Testis (tissue), 2 donors: ENCODE data around the gene LONRF2.

Source experiments
- POLR2A ChIP-seq: fragments of 450-650 bp; IDR thresholded peaks from one replicate; pipeline ENCODE4 v1.6.1; 2017; ENCODE audit warnings: antibody characterized with exemption, mild to moderate bottlenecking, moderate library complexity
- TF ChIP-seq, protein P1 (sequence below), 3 experiments: fragments of 450-650 bp in 2 of 3; fragments of 200-600 bp in 1 of 3; sonication (generic) in 1 of 3; IDR thresholded peaks; one replicate each; pipeline ENCODE4 v1.5.1; 2016 to 2019; ENCODE audit warnings: antibody characterized with exemption in 3 of 3, mild to moderate bottlenecking in 2 of 3, moderate library complexity in 1 of 3

DNA sequence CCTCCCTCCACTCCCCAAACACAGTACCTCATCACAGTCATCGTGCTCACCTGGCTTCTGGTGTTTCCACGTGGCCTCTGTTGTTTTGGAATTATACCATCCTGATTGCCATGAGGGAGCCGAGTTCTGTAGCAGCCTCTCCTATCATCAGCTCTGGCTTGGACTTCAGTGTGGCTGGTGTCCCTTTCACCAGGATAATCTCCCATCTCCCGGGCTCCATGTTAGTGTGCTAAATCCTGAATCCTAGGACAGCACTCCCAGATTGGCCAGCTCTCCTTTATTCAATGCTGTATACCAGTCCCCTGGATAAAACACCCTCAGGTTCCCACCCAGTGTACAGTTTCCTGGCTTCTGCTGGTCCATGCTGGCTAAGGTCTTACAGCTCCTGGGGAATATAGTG is 53.3 kb downstream of the LONRF2 start:
- TF ChIP-seq, protein P1, sequence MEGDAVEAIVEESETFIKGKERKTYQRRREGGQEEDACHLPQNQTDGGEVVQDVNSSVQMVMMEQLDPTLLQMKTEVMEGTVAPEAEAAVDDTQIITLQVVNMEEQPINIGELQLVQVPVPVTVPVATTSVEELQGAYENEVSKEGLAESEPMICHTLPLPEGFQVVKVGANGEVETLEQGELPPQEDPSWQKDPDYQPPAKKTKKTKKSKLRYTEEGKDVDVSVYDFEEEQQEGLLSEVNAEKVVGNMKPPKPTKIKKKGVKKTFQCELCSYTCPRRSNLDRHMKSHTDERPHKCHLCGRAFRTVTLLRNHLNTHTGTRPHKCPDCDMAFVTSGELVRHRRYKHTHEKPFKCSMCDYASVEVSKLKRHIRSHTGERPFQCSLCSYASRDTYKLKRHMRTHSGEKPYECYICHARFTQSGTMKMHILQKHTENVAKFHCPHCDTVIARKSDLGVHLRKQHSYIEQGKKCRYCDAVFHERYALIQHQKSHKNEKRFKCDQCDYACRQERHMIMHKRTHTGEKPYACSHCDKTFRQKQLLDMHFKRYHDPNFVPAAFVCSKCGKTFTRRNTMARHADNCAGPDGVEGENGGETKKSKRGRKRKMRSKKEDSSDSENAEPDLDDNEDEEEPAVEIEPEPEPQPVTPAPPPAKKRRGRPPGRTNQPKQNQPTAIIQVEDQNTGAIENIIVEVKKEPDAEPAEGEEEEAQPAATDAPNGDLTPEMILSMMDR (IDR thresholded peaks at IDR 0.05): no peak
- no peak for TF ChIP-seq POLR2A
